Endothelial cell of umbilical vein (primary cell): ENCODE data around the gene ZIC1. TPM values are rescaled to one million over a fixed set of nuclear protein-coding genes. Genes with fewer than 3 reads are reported as not detected.

Source experiments
- BruUV-seq: library from RNA; stranded (reverse); fragments of 400-500 nt; replicated peaks from 2 replicates; lab custom pipeline; 2021; lab: Mats Ljungman, UMichigan
- CTCF ChIA-PET: fragments of 300-600, 350-600 bp; sonication (Branson Sonifier 250); formaldehyde crosslinking; loops from one replicate; lab custom pipeline; 2021; ENCODE audit warnings: antibody characterized with exemption, inconsistent platforms; lab: Charles Lee
- POLR2A ChIA-PET: fragments of 300-600, 350-600 bp; sonication (Branson Sonifier 250); formaldehyde crosslinking; loops from one replicate; lab custom pipeline; 2021; ENCODE audit warnings: antibody characterized with exemption, inconsistent platforms; lab: Charles Lee
- DNase-seq: peaks from one replicate; pipeline ENCODE4 v3.0.0-alpha.2; 2011; ENCODE audit warnings: low read depth, low spot score
- FAIRE-seq: peaks from 2 replicates; lab custom pipeline; 2011; peaks lifted over from hg19 to GRCh38; lab: Jason Lieb, UNC
- H2AFZ ChIP-seq: 2 replicates; pipeline ENCODE4 v1.6.0; 2012; ENCODE audit warnings: low read depth, low read length, control low read depth, inconsistent platforms
- H3K27ac ChIP-seq: 2 replicates; pipeline ENCODE4 v1.5.1; 2011; ENCODE audit warnings: low read depth, mild to moderate bottlenecking, control low read depth, low read length, moderate library complexity; ENCODE audit not compliant: insufficient read depth
- H3K27me3 ChIP-seq, 2 experiments: 2 replicates each; pipeline versions ENCODE4 v1.6.0 to v1.6.1; 2011; ENCODE audit warnings: low read length in 2 of 2, mixed read lengths in 1 of 2; ENCODE audit not compliant: control insufficient read depth in 2 of 2, insufficient read depth in 2 of 2
- H3K36me3 ChIP-seq, 2 experiments: 2 replicates in 1 of 2; 3 replicates in 1 of 2; pipeline ENCODE4 v1.5.1; 2011; ENCODE audit warnings: low read length in 2 of 2, mild to moderate bottlenecking in 1 of 2, moderate library complexity in 1 of 2; ENCODE audit not compliant: control insufficient read depth in 2 of 2, insufficient read depth in 2 of 2; ENCODE audit errors: extremely low read depth in 1 of 2
- H3K4me1 ChIP-seq: 3 replicates; pipeline ENCODE4 v1.5.1; 2011; ENCODE audit warnings: mild to moderate bottlenecking, low read length; ENCODE audit not compliant: control insufficient read depth, insufficient read depth; ENCODE audit errors: extremely low read depth
- H3K4me2 ChIP-seq: 2 replicates; pipeline ENCODE4 v1.6.1; 2011; ENCODE audit warnings: low read length, control low read depth, mixed read lengths; ENCODE audit not compliant: insufficient read depth
- H3K4me3 ChIP-seq, 3 experiments: fragments of 200-600 bp in 1 of 3; sonication (generic), shearing (Covaris generic) in 1 of 3; replicated peaks in 1 of 3; 2 replicates each; pipeline ENCODE4 v1.5.1; 2011 to 2016; ENCODE audit warnings: control low read depth in 3 of 3, low read length in 3 of 3, mild to moderate bottlenecking in 2 of 3, inconsistent platforms in 1 of 3, low read depth in 1 of 3, moderate library complexity in 1 of 3; ENCODE audit not compliant: insufficient read depth in 1 of 3
- H3K79me2 ChIP-seq: 2 replicates; pipeline ENCODE4 v1.6.0; 2012; ENCODE audit warnings: low read length, inconsistent platforms; ENCODE audit not compliant: control insufficient read depth, insufficient read depth
- H3K9ac ChIP-seq: replicated peaks from 2 replicates; pipeline ENCODE3; 2011; ENCODE audit warnings: low read length, control low read depth; ENCODE audit not compliant: insufficient read depth; ENCODE audit errors: extremely low read depth
- H3K9me1 ChIP-seq: replicated peaks from 3 replicates; pipeline ENCODE4 v1.6.0; 2011; ENCODE audit warnings: mild to moderate bottlenecking, low read length; ENCODE audit not compliant: control insufficient read depth, insufficient read depth; ENCODE audit errors: extremely low read depth
- H3K9me3 ChIP-seq: replicated peaks from 2 replicates; pipeline ENCODE4 v1.5.1; 2012; ENCODE audit warnings: low read length, inconsistent platforms; ENCODE audit not compliant: control insufficient read depth, insufficient read depth
- H4K20me1 ChIP-seq: replicated peaks from 2 replicates; pipeline ENCODE3; 2011; ENCODE audit warnings: mild to moderate bottlenecking, low read length; ENCODE audit not compliant: control insufficient read depth, insufficient read depth; ENCODE audit errors: extremely low read depth
- EZH2 ChIP-seq: IDR thresholded peaks from 2 replicates; pipeline ENCODE4 v1.6.1; 2012; ENCODE audit warnings: borderline replicate concordance, low read depth, mild to moderate bottlenecking, moderate library complexity, low read length, inconsistent platforms; ENCODE audit not compliant: severe bottlenecking
- FOS ChIP-seq: IDR thresholded peaks from 2 replicates; pipeline ENCODE4 v1.6.1; 2011; ENCODE audit warnings: mild to moderate bottlenecking, low read length, moderate library complexity, borderline replicate concordance; ENCODE audit not compliant: insufficient read depth
- GATA2 ChIP-seq: IDR thresholded peaks from 2 replicates; pipeline ENCODE4 v1.7.0; 2011; ENCODE audit warnings: low read depth, mild to moderate bottlenecking, moderate library complexity, mixed read lengths, low read length; ENCODE audit not compliant: insufficient read length, insufficient read depth
- JUN ChIP-seq: IDR thresholded peaks from 2 replicates; pipeline ENCODE4 v1.6.1; 2011; ENCODE audit warnings: borderline replicate concordance, low read depth; ENCODE audit not compliant: insufficient read length, insufficient read depth
- MAX ChIP-seq: IDR thresholded peaks from 2 replicates; pipeline ENCODE4 v1.6.1; 2011; ENCODE audit not compliant: insufficient read depth, insufficient read length
- MYC ChIP-seq: IDR thresholded peaks from one replicate; pipeline ENCODE4 v1.6.1; 2011; ENCODE audit warnings: mild to moderate bottlenecking, low read depth, low read length
- POLR2A ChIP-seq: IDR thresholded peaks from 2 replicates; pipeline ENCODE4 v1.6.1; 2012; ENCODE audit warnings: low read depth, mild to moderate bottlenecking, control low read depth, low read length
- POLR2AphosphoS5 ChIP-seq: IDR thresholded peaks from 2 replicates; pipeline ENCODE4 v1.6.1; 2012; ENCODE audit warnings: low read depth, mild to moderate bottlenecking, control low read depth, low read length, moderate library complexity; ENCODE audit not compliant: insufficient read depth
- dilution Hi-C: fragments of 300-500 bp; cut with MboI; formaldehyde crosslinking; loops from one replicate; pipeline ENCODE4 v1.15.0; 2019; ENCODE audit warnings: low sequenced_read_pairs; ENCODE audit not compliant: extremely low pct_ligation_motif_present
- intact Hi-C: fragments of 100-400 bp; cut with micrococcal nuclease; formaldehyde crosslinking; loops from one replicate; pipeline ENCODE4 v1.10.0; 2022
- polyA plus RNA-seq, 4 experiments: library from polyadenylated mRNA; depleted of rRNA in 3 of 4; stranded (reverse) in 3 of 4; unstranded in 1 of 4; fragments of >200 nt; gene quantifications; 2 replicates each; pipeline versions ENCODE4 v1.2.1 to v1.2.3, GENCODE V29; 2011 to 2012; ENCODE audit warnings: missing spikeins in 1 of 4
- total RNA-seq: library from RNA; stranded (reverse); gene quantifications from 2 replicates; pipeline ENCODE4 v1.2.3, GENCODE V29; 2021
- TF ChIP-seq, protein P1 (sequence below), 2 donors: IDR thresholded peaks; 1 replicate in 1 of 2; 2 replicates in 1 of 2; pipeline ENCODE4 v1.5.1; 2011; ENCODE audit warnings: low read length in 2 of 2, mild to moderate bottlenecking in 2 of 2, moderate library complexity in 2 of 2, control low read depth in 1 of 2, inconsistent platforms in 1 of 2, low read depth in 1 of 2; ENCODE audit not compliant: insufficient read depth in 1 of 2; ENCODE audit errors: extremely low read depth in 1 of 2

Gene ZIC1
- total and polyA plus RNA-seq, 2 donors (not counting 3 experiments of a cell fraction or from before 2014, with no cell fraction given), result not detected

GRCh38 chr3:147393943-147394883 lies 15.0 kb upstream of the ZIC1 start:
- H3K9me1 ChIP-seq, result no peaks in the 10 kb centered on the region
- H3K4me3 ChIP-seq, result peak overlapping the region in 1 of 3 experiments; percentile 29
- no peaks in the 10 kb centered on the region for H3K79me2 ChIP-seq
- FAIRE-seq, result no peak
- no peaks in the 10 kb centered on the region for H3K9me3 ChIP-seq
- CTCF ChIA-PET, result interaction anchor here (0.8 to 2.0 kb wide), 3 partner anchors 10 to 684 kb away, joined by 4 to 6 read pairs (median 5); no protein-coding TSS in a partner anchor
- peaks cover 93 to 97% of the 10 kb centered on the region in 2 experiments for H3K27me3 ChIP-seq
- H3K9ac ChIP-seq, result no peak overlapping the region
- peak overlapping the region; percentile 42 for H3K4me2 ChIP-seq
- no peak for DNase-seq
- no peaks in the 10 kb centered on the region for H3K36me3 ChIP-seq
- POLR2A ChIA-PET, result interaction anchor here (0.6 kb wide), 1 partner anchor 29 kb away, joined by 3 read pairs; no protein-coding TSS in a partner anchor
- BruUV-seq, result no TSS peak
- TF ChIP-seq POLR2AphosphoS5 (no peak), MYC (no peak), JUN (no peak), MAX (no peak), GATA2 (no peak), FOS (no peak), EZH2 (no peak), POLR2A (no peak)
- TF ChIP-seq, protein P1, sequence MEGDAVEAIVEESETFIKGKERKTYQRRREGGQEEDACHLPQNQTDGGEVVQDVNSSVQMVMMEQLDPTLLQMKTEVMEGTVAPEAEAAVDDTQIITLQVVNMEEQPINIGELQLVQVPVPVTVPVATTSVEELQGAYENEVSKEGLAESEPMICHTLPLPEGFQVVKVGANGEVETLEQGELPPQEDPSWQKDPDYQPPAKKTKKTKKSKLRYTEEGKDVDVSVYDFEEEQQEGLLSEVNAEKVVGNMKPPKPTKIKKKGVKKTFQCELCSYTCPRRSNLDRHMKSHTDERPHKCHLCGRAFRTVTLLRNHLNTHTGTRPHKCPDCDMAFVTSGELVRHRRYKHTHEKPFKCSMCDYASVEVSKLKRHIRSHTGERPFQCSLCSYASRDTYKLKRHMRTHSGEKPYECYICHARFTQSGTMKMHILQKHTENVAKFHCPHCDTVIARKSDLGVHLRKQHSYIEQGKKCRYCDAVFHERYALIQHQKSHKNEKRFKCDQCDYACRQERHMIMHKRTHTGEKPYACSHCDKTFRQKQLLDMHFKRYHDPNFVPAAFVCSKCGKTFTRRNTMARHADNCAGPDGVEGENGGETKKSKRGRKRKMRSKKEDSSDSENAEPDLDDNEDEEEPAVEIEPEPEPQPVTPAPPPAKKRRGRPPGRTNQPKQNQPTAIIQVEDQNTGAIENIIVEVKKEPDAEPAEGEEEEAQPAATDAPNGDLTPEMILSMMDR (IDR thresholded peaks at IDR 0.05; ENCODE audit: extremely low read depth in 1 of 2, insufficient read depth in 1 of 2, low read depth in 1 of 2, low read length in 2 of 2), result no peak
- intact Hi-C loops (loop anchor here (1.0 kb wide), 1 partner anchor 15 kb away; the partner anchor contains the start of gene ZIC1), dilution Hi-C loops (no loop called here)
- H4K20me1 ChIP-seq, result no peaks in the 10 kb centered on the region
- H2AFZ ChIP-seq, result no peak overlapping the region
- H3K4me1 ChIP-seq, result peaks cover 6% of the 10 kb centered on the region
- no peak overlapping the region for H3K27ac ChIP-seq
